CD4-positive, alpha-beta T cell (primary cell): Measurements from ENCODE around the gene LILRA5. TPM values are rescaled to one million over a fixed set of nuclear protein-coding genes. Genes with fewer than 3 reads are reported as not detected.
"Not testable (repeated sequence)": the region's sequence is repeated elsewhere in the genome, so short reads cannot be mapped to it uniquely, and the experiment has no call there.

Source experiments
- ATAC-seq: fragments of 200-7000 bp; cut with Tn5 transposase; one replicate; pipeline ENCODE4 v1.10.0; 2022; ENCODE audit warnings: mild to moderate bottlenecking; ENCODE audit not compliant: poor library complexity
- CTCF ChIA-PET: fragments of 350-600 bp; sonication (Branson Sonifier 250); formaldehyde crosslinking; loops from one replicate; lab custom pipeline; 2021; ENCODE audit warnings: antibody characterized with exemption, inconsistent platforms; lab: Charles Lee
- POLR2A ChIA-PET: fragments of 350-600 bp; sonication (Branson Sonifier 250); formaldehyde crosslinking; loops from one replicate; lab custom pipeline; 2021; ENCODE audit warnings: antibody characterized with exemption, inconsistent platforms; lab: Charles Lee
- DNase-seq, 14 experiments: peaks; one replicate each; pipeline ENCODE4 v3.0.0-alpha.2; 2013 to 2020; ENCODE audit warnings: mixed read lengths in 2 of 14
- H3K27ac ChIP-seq, 2 donors: one replicate each; pipeline versions ENCODE4 v1.5.1 to v1.7.0; 2013; ENCODE audit warnings: low read length in 2 of 2, low read depth in 1 of 2, mild to moderate bottlenecking in 1 of 2
- H3K27me3 ChIP-seq, 2 experiments: 1 replicate in 1 of 2; 2 replicates in 1 of 2; pipeline versions ENCODE4 v1.6.1 to v1.7.0; 2013; ENCODE audit warnings: low read length in 2 of 2, control low read depth in 1 of 2, mild to moderate bottlenecking in 1 of 2, moderate library complexity in 1 of 2; ENCODE audit not compliant: insufficient read depth in 2 of 2, control insufficient read depth in 1 of 2
- H3K36me3 ChIP-seq: one replicate; pipeline ENCODE4 v1.6.1; 2013; ENCODE audit warnings: low read length, control low read depth; ENCODE audit not compliant: insufficient read depth
- H3K4me1 ChIP-seq: one replicate; pipeline ENCODE4 v1.6.1; 2013; ENCODE audit warnings: low read length, control low read depth; ENCODE audit not compliant: insufficient read depth
- H3K4me3 ChIP-seq: one replicate; pipeline ENCODE4 v1.5.1; 2013; ENCODE audit warnings: mild to moderate bottlenecking, low read length, moderate library complexity
- H3K9me3 ChIP-seq, 2 experiments: 1 replicate in 1 of 2; 2 replicates in 1 of 2; pipeline versions ENCODE4 v1.6.1 to v1.7.0; 2013; ENCODE audit warnings: low read length in 2 of 2, mild to moderate bottlenecking in 2 of 2, control low read depth in 1 of 2, moderate library complexity in 1 of 2; ENCODE audit not compliant: control insufficient read depth in 1 of 2, insufficient read depth in 1 of 2
- H3K27ac Mint-ChIP-seq: one replicate; pipeline ENCODE4 v1.8.0; 2020; ENCODE audit warnings: mixed read lengths
- H3K27me3 Mint-ChIP-seq: one replicate; pipeline ENCODE4 v1.8.0; 2021; ENCODE audit warnings: mixed read lengths
- H3K36me3 Mint-ChIP-seq: one replicate; pipeline ENCODE4 v1.8.0; 2021; ENCODE audit warnings: low read depth, mixed read lengths
- H3K4me1 Mint-ChIP-seq: one replicate; pipeline ENCODE4 v1.8.0; 2021; ENCODE audit warnings: low read depth, mixed read lengths
- H3K4me3 Mint-ChIP-seq: one replicate; pipeline ENCODE4 v1.8.0; 2020; ENCODE audit warnings: mild to moderate bottlenecking, mixed read lengths
- H3K9me3 Mint-ChIP-seq: one replicate; pipeline ENCODE4 v1.8.0; 2020; ENCODE audit warnings: mixed read lengths
- intact Hi-C, 2 experiments: fragments of 100-400 bp; cut with DNase I in 1 of 2; cut with micrococcal nuclease in 1 of 2; formaldehyde crosslinking; loops; one replicate each; pipeline versions ENCODE4 v1.15.1 to v1.9.0; 2023 to 2025; cut with DNase I, micrococcal nuclease
- total RNA-seq, 174 experiments: library from RNA in 2 of 174; stranded (reverse) in 2 of 174; gene quantifications; one replicate each; pipeline ENCODE4 v1.2.3 and lab custom pipeline; 2021 to 2026
- TF ChIP-seq, protein P1 (sequence below): fragments of 200-600 bp; IDR thresholded peaks from one replicate; pipeline ENCODE4 v1.8.0; 2022; ENCODE audit warnings: antibody characterized with exemption, mild to moderate bottlenecking

LILRA5 gene
- total RNA-seq, 2 experiments from 2014 or later: 1.5 TPM

DNA sequence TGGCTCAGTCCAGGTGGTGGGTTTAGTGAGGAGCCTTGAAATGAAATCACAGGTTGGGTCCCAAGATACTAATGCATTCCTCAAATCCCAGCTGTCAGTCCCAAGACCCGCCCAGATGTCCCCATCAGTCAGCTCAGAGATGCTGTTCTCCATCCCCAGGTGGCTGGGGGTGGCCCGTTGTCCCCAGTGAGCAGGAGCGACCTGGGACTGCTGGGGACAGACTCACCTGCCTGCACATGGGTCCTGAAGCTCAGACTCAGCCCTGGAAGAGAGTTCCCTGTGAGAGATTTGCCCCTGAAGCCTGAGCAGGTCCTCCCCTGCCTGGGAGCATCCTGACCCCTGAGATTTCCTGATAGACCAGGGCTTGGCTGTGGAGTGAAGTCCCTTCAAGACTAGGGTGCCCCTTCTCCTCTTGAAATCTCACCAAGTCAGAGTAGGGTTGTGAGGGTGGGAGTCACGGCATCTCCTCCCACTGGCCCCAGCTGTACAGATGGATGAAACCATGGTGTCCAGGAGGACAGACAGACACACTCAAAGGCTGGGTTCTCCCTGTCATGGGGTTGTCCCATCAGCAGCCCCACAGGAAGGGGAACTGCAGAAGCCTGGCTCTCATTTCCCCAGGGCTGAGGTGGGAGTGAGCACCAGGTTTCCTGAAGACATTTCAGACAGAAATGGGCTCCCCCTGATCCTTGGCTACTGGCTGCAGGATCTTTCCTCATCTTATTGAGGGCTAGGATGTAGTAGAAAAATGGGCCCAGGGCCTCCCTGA, 14.4 kb downstream of the LILRA5 start:
- no peaks in the 10 kb centered on the region for H3K9me3 Mint-ChIP-seq
- Histone ChIP-seq H3K27me3 (peaks cover 9 to 12% of the 10 kb centered on the region in 2 experiments), H3K9me3 (peaks cover 4% of the 10 kb centered on the region in 2 experiments)

DNA sequence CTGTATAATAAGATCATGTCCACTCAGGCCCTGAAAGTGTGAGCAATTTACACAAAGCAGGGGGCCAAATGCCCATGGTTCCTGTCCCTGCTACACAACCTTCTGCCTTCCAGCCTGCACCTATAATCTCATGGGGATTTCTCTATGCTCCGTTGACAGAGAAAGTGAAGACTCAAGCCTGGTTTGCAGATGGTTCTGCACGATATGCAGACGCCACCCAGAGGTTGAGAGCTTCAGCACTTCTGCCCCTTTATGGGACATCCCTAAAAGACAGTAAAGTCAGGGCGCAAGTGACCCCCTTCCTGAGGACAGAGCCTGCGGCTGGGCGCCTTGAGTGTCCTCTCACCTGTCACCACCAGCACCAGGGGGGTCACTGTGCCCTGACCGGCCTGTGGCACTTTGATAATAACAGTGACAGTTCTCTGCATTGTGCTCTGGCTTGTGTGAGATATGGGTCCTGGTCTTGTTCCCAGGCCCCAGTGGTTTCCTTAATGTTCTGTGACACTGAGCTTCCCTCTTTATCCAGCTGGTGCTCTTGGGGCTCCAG, 15.1 kb downstream of the LILRA5 start:
- DNase-seq: no peak
- H3K9me3 ChIP-seq: peaks cover 4% of the 10 kb centered on the region in 2 experiments
- peaks cover 9 to 14% of the 10 kb centered on the region in 2 experiments for H3K27me3 ChIP-seq
- H3K27ac ChIP-seq: no peak overlapping the region
- no peaks in the 10 kb centered on the region for H3K9me3 Mint-ChIP-seq
- no peaks in the 10 kb centered on the region for H3K36me3 ChIP-seq
- no peak overlapping the region for H3K4me3 Mint-ChIP-seq
- ATAC-seq: no peak
- H3K4me3 ChIP-seq: no peak overlapping the region
- H3K4me1 ChIP-seq: no peaks in the 10 kb centered on the region
- intact Hi-C loops: loop anchor here in 1 of 2 experiments (5.0 kb wide), 1 partner anchor 334 kb away; the partner anchor contains the start of gene LILRB1
- peaks cover 16% of the 10 kb centered on the region for H3K27me3 Mint-ChIP-seq
- H3K27ac Mint-ChIP-seq: no peak overlapping the region
- H3K4me1 Mint-ChIP-seq: peaks cover 8% of the 10 kb centered on the region
- ChIA-PET POLR2A (no interaction called here), CTCF (no interaction called here)
- H3K36me3 Mint-ChIP-seq: no peaks in the 10 kb centered on the region
- TF ChIP-seq, protein P1, sequence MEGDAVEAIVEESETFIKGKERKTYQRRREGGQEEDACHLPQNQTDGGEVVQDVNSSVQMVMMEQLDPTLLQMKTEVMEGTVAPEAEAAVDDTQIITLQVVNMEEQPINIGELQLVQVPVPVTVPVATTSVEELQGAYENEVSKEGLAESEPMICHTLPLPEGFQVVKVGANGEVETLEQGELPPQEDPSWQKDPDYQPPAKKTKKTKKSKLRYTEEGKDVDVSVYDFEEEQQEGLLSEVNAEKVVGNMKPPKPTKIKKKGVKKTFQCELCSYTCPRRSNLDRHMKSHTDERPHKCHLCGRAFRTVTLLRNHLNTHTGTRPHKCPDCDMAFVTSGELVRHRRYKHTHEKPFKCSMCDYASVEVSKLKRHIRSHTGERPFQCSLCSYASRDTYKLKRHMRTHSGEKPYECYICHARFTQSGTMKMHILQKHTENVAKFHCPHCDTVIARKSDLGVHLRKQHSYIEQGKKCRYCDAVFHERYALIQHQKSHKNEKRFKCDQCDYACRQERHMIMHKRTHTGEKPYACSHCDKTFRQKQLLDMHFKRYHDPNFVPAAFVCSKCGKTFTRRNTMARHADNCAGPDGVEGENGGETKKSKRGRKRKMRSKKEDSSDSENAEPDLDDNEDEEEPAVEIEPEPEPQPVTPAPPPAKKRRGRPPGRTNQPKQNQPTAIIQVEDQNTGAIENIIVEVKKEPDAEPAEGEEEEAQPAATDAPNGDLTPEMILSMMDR: no peak

More for the DNA sequence above, 14.4 kb downstream of the LILRA5 start:
- ATAC-seq: no peak
- Mint-ChIP-seq H3K36me3 (no peaks in the 10 kb centered on the region), H3K27me3 (peaks cover 10% of the 10 kb centered on the region), H3K27ac (no peak overlapping the region), H3K4me3 (no peak overlapping the region), H3K4me1 (peaks cover 13% of the 10 kb centered on the region)
- no peaks in the 10 kb centered on the region for H3K36me3 ChIP-seq
- TF ChIP-seq, protein P1: no peak
- intact Hi-C loops: loop anchor here in 1 of 2 experiments (5.0 kb wide), 1 partner anchor 334 kb away; the partner anchor contains the start of gene LILRB1
- no peaks in the 10 kb centered on the region for H3K4me1 ChIP-seq
- no peak overlapping the region for H3K27ac ChIP-seq
- H3K4me3 ChIP-seq: no peak overlapping the region
- no peak for DNase-seq
- ChIA-PET CTCF (no interaction called here), POLR2A (no interaction called here)

DNA sequence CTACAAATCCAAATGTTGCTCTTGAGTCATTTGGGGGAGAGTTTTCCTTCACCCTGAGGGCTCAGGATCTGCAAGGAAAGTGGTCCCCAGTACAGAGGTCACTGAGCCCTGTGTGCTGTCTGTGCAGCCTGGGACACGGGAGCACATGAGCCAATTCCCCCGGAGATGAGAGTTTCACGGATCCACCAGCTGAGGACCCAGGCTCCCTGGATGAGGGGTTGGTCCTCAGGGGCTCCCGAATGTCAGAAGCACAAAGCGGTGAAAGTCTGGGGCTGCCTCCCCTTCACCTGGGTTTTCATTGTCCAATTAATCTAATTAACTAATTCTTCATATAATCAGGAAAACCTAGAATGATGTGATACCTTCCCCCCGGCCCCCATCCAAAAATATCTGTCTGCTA, 18.4 kb downstream of the LILRA5 start:
- H3K4me3 ChIP-seq: no peak overlapping the region
- peaks cover 9 to 14% of the 10 kb centered on the region in 2 experiments for H3K27me3 ChIP-seq
- peaks cover 4% of the 10 kb centered on the region in 2 experiments for H3K9me3 ChIP-seq
- peaks cover 22% of the 10 kb centered on the region for H3K27me3 Mint-ChIP-seq
- H3K27ac ChIP-seq: no peak overlapping the region
- no peak overlapping the region for H3K27ac Mint-ChIP-seq
- intact Hi-C loops: no loop called here
- H3K36me3 Mint-ChIP-seq: no peaks in the 10 kb centered on the region
- TF ChIP-seq, protein P1: no peak
- no peak for DNase-seq
- H3K4me1 Mint-ChIP-seq: no peaks in the 10 kb centered on the region
- POLR2A ChIA-PET: no interaction called here
- H3K9me3 Mint-ChIP-seq: no peaks in the 10 kb centered on the region
- CTCF ChIA-PET: no interaction called here
- no peak overlapping the region for H3K4me3 Mint-ChIP-seq
- ATAC-seq: no peak
- H3K4me1 ChIP-seq: no peaks in the 10 kb centered on the region
- no peaks in the 10 kb centered on the region for H3K36me3 ChIP-seq

DNA sequence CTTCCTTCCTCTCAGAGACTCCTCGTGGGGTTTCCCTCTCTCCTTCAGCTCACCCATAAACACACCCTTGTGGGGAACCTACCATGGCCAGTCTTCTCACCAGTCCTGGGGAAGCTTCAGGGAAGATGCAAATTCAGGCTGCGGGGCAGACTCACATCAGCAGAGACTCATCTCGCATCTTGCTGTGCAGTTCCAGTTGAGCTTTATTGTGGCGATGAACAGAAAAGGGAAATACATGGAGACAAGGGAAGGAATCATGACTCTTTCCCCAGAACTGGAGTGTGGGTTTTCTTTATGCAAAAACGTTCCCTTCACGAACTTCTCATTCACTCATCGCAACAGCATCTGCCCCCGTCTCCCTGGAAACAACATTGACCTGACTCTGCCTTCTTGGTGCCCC, 23.8 kb downstream of the LILRA5 start:
- H3K36me3 Mint-ChIP-seq, H3K4me3 Mint-ChIP-seq, H3K36me3 ChIP-seq, H3K4me1 Mint-ChIP-seq, POLR2A ChIA-PET, DNase-seq, H3K9me3 Mint-ChIP-seq, H3K4me3 ChIP-seq, intact Hi-C loops, H3K4me1 ChIP-seq, ATAC-seq, H3K9me3 ChIP-seq, CTCF ChIA-PET, H3K27ac ChIP-seq, H3K27ac Mint-ChIP-seq: not testable (repeated sequence)
- peaks cover 23% of the 10 kb centered on the region for H3K27me3 Mint-ChIP-seq
- H3K27me3 ChIP-seq: peaks cover 2 to 14% of the 10 kb centered on the region in 2 experiments
